Heart right ventricle (tissue), 16 donors: ENCODE measurements around the gene KNOP1. TPM values are rescaled to one million over a fixed set of nuclear protein-coding genes. Genes with fewer than 3 reads are reported as not detected.

Experiments
- ATAC-seq, 8 donors: fragments of 200-7000 bp; cut with Tn5 transposase; one replicate each; pipeline ENCODE4 v1.9.1; 2020; ENCODE audit warnings: mild to moderate bottlenecking in 8 of 8, moderate library complexity in 8 of 8, moderate number of reproducible peaks in 1 of 8
- DNase-seq, 2 donors: peaks; one replicate each; pipeline ENCODE4 v3.0.0-alpha.2; 2020
- H3K27ac ChIP-seq, 10 donors: fragments of 200-600 bp; sonication (generic) in 2 of 10; one replicate each; pipeline versions ENCODE4 v1.5.0 to v1.8.0; 2020 to 2022; ENCODE audit warnings: mild to moderate bottlenecking in 3 of 10
- H3K27me3 ChIP-seq, 7 donors: fragments of 200-600 bp; one replicate each; pipeline ENCODE4 v1.8.0; 2021 to 2022; ENCODE audit warnings: mild to moderate bottlenecking in 2 of 7
- H3K36me3 ChIP-seq, 9 donors: fragments of 200-600 bp; sonication (generic) in 1 of 9; one replicate each; pipeline versions ENCODE4 v1.5.0 to v1.8.0; 2020 to 2022; ENCODE audit warnings: mild to moderate bottlenecking in 2 of 9
- H3K4me1 ChIP-seq, 9 donors: fragments of 200-600 bp; sonication (generic) in 1 of 9; one replicate each; pipeline versions ENCODE4 v1.5.0 to v1.8.0; 2020 to 2022; ENCODE audit warnings: mild to moderate bottlenecking in 4 of 9
- H3K4me3 ChIP-seq, 10 donors: fragments of 200-600 bp; sonication (generic) in 2 of 10; one replicate each; pipeline versions ENCODE4 v1.5.0 to v1.8.0; 2020 to 2022; ENCODE audit warnings: mild to moderate bottlenecking in 7 of 10, moderate library complexity in 2 of 10
- H3K9me3 ChIP-seq, 11 donors: fragments of 200-600 bp in 10 of 11; sonication (generic) in 2 of 11; one replicate each; pipeline versions ENCODE4 v1.5.0 to v1.8.0; 2013 to 2022; ENCODE audit warnings: mild to moderate bottlenecking in 2 of 11, control low read depth in 1 of 11, moderate library complexity in 1 of 11
- CTCF ChIP-seq, 9 donors: fragments of 200-600 bp; sonication (generic) in 2 of 9; IDR thresholded peaks; one replicate each; pipeline versions ENCODE4 v1.5.0 to v1.8.0; 2021 to 2022; ENCODE audit warnings: antibody characterized with exemption in 9 of 9, mild to moderate bottlenecking in 5 of 9, moderate library complexity in 1 of 9
- WGBS, 2 donors: extraction: QIAGEN DNeasy Blood & Tissue Kit; methylation state at CpG; one replicate each; pipeline ENCODE4 v1.1.7; 2013; ENCODE audit warnings: inconsistent platforms in 1 of 2; 5-methylcytosine and 5-hydroxymethylcytosine counted together
- intact Hi-C, 10 donors: fragments of 100-400 bp; cut with DNase I; formaldehyde crosslinking; loops; one replicate each; pipeline versions ENCODE4 v1.11.1 to v1.14.2; 2022
- polyA plus RNA-seq, 2 donors: library from polyadenylated mRNA; stranded (reverse); fragments of 200-250 nt; gene quantifications; one replicate each; pipeline ENCODE4 v1.2.3, GENCODE V29; 2013
- total RNA-seq, 10 donors: library from RNA; stranded (reverse); fragmentation: NEBNext Ultra II Directional in 3 of 10; extraction: Animal tissue kit (Norgen Biotek cat#: 25700) in 3 of 10; gene quantifications; one replicate each; pipeline versions ENCODE4 v1.2.1 to v1.2.4, GENCODE V29; 2021 to 2023
- donor health status: Arrhythmogenic right ventricular cardiomyopathy.
- donor health status: ischemic (EF 13 %, LVEDD 7.1; RV severe dilation, severe dysfunction).
- donor health status: healthy with polysubstance abuse.
- donor health status: DM: no; HTN: yes; CAD: no.
- donor health status: DM: no; HTN: no; CAD: no.
- donor health status: ischemic (EF 25% LVEDD 6.9; RV normal size, moderate dysfunction).
- donor health status: ischemic (EF 25% LVEDD 5.7; RV mildly dilated, moderate dysfunction).
- donor health status: healthy.
- donor health status: DM: yes; HTN: yes; CAD: no.
- donor health status: Ischemic cardiomyopathy.
- donor health status: ischemic (EF 35%, LVEDD 5.7; RV mildly dilated, moderate dysfunction).
- donor health status: nonischemic (EF 11% LVEDD 7.7; RV severe dilation, severe dysfunction).
- donor health status: DM: yes; HTN: yes; CAD: no.
- donor health status: PGD.
- donor health status: ischemic (EF 29% LVEDD 5.4; RV normal size, mild dysfunction).
- donor health status: nonischemic (EF 23%, LVEDD 6.1; RV moderate dilation, normal function).

Gene KNOP1
- total and polyA plus RNA-seq, 12 donors, result 4.5 to 25.7 (median 6.7) TPM

DNA sequence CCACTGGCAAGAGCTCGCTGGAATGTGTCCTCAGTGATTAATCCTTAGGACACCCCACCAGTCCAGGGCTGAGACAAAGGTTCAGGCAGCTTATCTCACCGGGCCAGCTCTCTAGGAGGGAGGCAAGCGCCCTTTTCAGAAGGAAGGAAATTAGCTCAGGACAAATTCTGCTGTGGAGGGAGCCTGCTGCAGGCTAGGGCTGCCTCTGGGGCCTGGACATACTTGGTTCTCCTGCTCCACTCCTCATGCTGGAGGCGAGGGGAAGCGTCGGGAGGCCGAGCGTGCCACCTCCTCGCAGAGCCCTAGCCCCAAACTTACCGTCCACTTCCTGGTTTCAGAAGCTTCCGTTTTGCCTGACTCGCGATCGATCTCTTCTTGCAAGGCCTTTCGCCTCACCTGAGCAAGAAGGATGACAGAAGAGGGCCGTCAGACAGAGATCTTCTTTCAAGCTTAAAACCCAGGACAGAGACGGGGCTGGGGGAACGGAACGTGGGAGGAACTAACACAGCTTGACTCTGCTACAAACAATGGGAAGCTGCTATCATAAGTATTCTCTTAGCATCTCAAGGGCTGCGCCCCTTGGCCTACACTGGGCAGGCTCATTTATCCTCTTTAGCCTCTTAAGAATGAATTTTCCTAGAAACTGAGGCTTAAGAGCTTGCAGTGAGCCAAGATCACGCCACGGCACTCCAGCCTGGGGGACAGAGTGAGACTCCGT lies 7.7 kb downstream of the KNOP1 start:
- intact Hi-C loops, result loop anchor here in 3 of 10 donors (5.0 to 10.0 kb wide), 3 partner anchors 66 to 174 kb away; partner anchors contain the start of gene GPRC5B (in 1 of the 3)
- H3K27me3 ChIP-seq, result no peaks in the 10 kb centered on the region
- H3K4me3 ChIP-seq, result peak overlapping the region in 2 of 10 donors; percentile 0 to 9
- H3K9me3 ChIP-seq, result no peaks in the 10 kb centered on the region
- DNase-seq (no peak), ATAC-seq (peak; percentile 43 to 83 (median 70))
- H3K27ac ChIP-seq, result peak overlapping the region; percentile 52 to 87 (median 76)
- H3K4me1 ChIP-seq, result peaks cover 0 to 47% (median 28%) of the 10 kb centered on the region in 9 donors
- 67 to 69% methylated on average over 23 of the region's 23 CpGs for WGBS, 2 donors
- peaks cover 0 to 75% (median 7%) of the 10 kb centered on the region in 9 donors for H3K36me3 ChIP-seq
- no peak for TF ChIP-seq CTCF (IDR thresholded peaks at IDR 0.05)

DNA sequence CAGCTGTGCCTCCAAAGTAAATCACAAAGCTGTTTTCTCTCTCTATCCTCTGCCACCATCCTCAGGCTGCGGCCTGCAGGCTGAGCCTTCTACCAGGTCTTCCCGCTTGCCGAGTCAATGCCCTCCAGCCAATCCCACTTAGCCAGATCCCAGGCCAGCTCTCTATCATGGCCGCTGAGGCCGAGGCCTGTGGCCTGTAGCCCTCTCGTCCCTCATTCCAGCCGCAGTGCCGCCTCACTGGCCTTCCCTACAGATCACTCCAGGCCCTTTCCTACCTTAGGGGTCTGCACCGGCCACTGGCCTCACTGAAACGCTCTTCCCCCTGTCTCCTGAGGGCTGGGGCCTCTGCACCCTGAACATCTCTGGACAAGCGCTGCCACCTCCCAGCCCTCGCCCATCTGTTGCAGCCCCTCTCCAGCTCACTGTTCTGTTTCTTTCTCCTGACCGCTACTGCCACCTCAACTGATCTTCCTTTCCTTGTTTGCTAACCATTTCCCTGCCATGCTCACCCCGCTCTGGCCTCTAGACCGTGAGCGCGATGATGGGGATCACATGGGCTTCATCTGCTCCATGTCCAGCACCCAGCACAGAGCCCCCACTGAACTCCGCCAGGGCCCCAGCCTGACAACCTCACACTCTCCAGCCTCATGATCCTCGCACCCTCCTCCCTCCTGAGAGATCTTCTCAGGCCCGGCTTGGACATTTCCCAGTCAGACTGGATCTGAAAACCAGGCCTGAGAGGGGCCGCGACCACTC lies 8.5 kb downstream of the KNOP1 start:
- Histone ChIP-seq H3K27ac (peak overlapping the region; percentile 52 to 87 (median 76)), H3K27me3 (no peaks in the 10 kb centered on the region), H3K4me1 (peaks cover 0 to 55% (median 29%) of the 10 kb centered on the region in 9 donors), H3K4me3 (no peak overlapping the region), H3K36me3 (peaks cover 0 to 78% (median 12%) of the 10 kb centered on the region in 9 donors), H3K9me3 (no peaks in the 10 kb centered on the region)
- ATAC-seq, result no peak
- WGBS, 2 donors, result 89 to 92% methylated on average over 22 of the region's 22 CpGs
- TF ChIP-seq CTCF (IDR thresholded peaks at IDR 0.05), result no peak
- intact Hi-C loops, result loop anchor here in 4 of 10 donors (5.0 to 10.0 kb wide), 3 partner anchors 65 to 175 kb away; partner anchors contain the start of gene GPRC5B (in 1 of the 4)
- DNase-seq, result no peak

- no peak overlapping the region for H3K4me3 ChIP-seq
- H3K27ac ChIP-seq, result peak overlapping the region in 9 of 10 donors; percentile 5 to 87 (median 76)
- DNase-seq (peak in 1 of 2 donors; percentile 51), ATAC-seq (peak in 3 of 8 donors; percentile 17 to 34 (median 20))
- H3K4me1 ChIP-seq, result peaks cover 0 to 63% (median 29%) of the 10 kb centered on the region in 9 donors
- no peaks in the 10 kb centered on the region for H3K9me3 ChIP-seq
- WGBS, 2 donors, result 76 to 82% methylated on average over 18 of the region's 18 CpGs
- intact Hi-C loops, result loop anchor here in 1 of 10 donors (10.0 kb wide), 1 partner anchor 64 kb away; no protein-coding TSS in a partner anchor
- no peak for TF ChIP-seq CTCF (IDR thresholded peaks at IDR 0.05)
- H3K36me3 ChIP-seq, result peaks cover 0 to 78% (median 10%) of the 10 kb centered on the region in 9 donors
- no peaks in the 10 kb centered on the region for H3K27me3 ChIP-seq
Observed at GRCh38 chr16:19708296-19709205, 9.5 kb downstream of the KNOP1 start.
